NCI-H345 (cell line): ENCODE measurements around the gene USF2.

Experiments used
- DNase-seq: peaks from one replicate; lab custom pipeline; 2025; lab: John Stamatoyannopoulos, UW

The USF2 gene

DNA sequence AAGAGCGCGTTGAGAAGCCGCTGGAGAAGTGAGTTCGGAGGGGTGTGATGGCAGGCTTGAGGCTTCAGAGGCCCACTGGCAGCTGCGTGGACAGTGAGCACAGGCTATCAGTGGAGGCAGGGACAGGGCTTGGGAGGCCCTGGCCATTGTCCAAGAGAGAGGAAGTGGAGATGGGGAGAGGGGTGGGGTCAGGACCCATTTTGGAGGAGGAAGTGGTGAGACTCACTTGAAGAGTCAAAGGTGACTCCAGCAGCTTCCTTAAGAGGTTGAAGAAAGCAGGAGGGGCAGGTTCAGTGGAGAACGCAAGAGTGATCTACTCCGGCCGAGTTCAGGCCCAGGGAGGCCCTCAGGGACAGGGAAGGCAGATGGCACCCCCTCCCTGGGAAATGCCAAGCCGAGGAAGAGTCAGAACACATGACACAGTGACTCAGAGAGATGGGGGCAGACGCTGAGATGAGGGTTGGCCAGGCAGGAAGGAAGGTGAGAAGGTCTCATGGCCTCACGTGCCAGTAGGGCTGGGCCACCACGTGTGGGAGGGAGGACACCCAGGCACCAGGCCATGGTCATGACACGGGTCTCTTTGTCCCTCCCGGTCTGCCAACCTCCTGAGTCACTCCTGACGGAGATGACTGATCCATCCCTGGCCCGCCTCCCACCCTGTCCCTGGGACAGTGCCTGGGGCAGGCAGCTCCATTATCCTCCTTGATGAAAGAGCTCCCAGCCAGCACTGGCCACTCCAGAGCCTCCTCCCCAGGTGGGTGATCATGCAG, 50.1 kb downstream of the USF2 start:
- no peak for DNase-seq

DNA sequence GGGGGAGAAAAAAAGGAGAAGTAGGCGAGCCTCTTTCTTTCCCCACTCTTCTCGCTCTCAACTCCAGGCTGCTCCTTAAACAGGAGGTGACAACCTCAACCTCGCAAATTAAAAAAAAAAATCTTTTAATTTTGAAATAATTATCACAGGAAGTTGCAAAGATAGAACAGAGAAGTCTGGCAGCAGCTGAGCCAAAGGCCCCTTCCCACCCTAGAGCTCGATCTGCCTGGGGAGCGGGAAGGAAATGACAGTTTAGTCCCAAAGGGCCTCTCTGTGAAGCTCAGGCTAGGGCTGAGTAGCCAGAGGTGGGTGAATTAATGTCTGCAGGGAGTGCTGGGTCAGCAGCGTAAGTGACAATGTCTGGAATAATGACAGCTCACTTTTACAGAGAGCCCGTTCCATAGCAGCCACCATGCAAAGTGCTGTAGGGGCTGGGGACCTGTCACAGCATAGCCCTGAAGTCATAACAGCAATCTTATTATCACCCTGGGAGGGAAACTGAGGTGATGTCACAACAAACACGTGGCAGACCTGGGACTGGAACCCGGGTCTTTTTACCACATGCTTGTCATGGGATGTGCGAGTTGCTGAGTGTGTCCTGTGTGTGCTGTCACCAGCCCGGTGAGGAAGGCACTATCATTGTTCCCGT, 51.4 kb downstream of the USF2 start:
- no peak for DNase-seq

DNA sequence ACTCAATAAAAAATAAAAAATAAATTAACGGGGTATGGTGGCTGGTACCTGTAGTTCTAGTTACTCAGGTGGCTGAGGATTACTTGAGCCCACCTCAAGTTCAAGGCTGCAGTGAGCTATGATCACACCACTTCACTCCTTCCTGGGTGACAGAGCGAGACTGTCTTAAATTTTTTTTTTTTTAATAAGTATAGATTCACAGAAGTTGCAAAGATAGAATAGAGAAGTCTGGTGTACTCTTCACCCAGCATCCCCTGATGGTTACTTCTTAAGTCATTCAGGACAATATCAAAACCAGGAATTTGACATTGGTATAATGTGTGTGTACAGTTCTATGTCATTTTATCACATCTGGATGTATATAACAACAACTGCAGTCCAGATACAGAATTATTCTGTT, 52.5 kb downstream of the USF2 start:
- no peak for DNase-seq

DNA sequence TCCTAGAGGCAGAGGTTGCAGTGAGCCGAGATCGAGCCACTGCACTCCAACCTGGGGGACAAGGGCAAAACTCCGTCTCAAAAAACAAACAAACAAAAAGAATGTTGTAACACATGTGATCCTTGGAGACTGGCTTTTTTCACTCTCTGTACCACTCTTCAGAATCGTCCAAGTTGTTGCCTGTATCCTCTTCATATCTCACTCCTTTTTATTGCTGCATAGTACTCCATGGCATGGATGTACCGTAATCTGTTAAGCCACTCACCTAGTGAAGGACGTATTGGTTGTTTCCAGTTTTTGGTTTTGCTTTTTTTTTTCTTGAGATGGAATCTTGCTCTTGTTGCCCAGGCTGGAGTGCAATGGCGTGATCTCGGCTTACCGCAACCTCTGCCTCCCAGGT, 53.3 kb downstream of the USF2 start:
- DNase-seq, result no peak

DNA sequence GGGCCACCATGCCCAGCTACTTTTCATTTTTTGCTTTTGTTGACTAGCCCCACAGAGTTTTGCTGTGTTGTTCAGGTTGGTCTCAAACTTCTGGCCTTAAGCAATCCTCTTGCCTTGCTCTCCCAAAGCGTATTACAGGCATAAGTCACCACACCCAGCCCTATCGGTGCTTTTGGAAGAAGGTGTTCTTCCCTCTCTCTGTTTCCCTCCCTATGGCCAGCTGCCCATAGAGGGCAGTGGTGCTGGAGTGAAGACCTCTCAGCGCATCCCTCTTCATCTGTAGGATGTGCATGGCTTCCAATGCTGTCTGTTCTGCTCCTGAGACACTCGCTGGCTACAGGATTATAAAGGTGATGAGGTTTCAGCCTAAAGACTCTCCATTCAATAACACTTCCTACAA, 58.9 kb downstream of the USF2 start:
- no peak for DNase-seq

DNA sequence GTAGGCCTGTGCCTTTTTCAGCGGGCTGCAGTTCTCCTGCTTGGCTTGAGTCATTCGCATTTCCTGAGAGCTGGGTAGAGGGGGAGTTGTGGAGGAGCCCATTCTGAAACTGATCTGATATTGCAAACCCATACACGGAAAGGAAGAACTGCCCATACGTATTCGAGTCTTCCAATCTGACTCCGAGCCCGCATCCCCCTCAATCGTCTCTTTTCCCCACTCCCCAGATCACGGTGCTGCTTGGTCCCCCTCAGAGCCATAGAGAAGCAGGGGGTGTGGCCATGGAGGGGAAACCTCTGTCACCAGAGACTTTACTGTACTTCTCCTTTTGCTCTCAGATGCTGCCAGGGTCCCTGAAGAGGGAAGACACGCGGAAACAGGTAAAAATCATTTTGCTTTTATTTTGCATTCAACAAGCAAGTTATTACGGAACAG, 60.1 kb downstream of the USF2 start, which contains the start of gene CD22:
TSS of gene CD22 (plus strand) at position 337 of the 435 bp plus-strand sequence. CDS start 2,854 bp downstream, outside the sequence.
- no peak for DNase-seq

DNA sequence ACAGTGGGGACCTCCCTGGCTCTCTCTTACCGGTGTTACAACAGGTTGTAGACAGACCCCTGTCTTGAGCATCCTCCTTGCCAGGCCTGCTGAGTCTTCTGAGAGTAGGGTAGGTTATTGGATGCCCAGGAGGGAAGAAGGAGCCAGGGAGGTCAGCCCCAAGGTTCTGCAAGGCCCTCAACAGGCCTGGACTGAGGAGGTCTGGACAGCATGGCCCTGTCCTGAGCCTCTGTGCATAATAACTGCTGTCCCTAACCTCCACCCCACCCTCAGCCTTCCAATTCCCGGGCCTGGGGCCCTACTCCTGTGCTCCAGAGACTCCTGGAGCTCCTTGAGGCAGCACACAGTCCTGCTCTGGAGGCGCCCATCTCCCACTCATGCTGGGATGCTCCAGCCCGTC, 60.6 kb downstream of the USF2 start:
- DNase-seq, result no peak
